Measurements from ENCODE around the gene XAGE2.
"Not testable (repeated sequence)": the region's sequence is repeated elsewhere in the genome, so short reads cannot be mapped to it uniquely, and the experiment has no call there.

The XAGE2 gene, protein sequence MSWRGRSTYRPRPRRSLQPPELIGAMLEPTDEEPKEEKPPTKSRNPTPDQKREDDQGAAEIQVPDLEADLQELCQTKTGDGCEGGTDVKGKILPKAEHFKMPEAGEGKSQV

DNA sequence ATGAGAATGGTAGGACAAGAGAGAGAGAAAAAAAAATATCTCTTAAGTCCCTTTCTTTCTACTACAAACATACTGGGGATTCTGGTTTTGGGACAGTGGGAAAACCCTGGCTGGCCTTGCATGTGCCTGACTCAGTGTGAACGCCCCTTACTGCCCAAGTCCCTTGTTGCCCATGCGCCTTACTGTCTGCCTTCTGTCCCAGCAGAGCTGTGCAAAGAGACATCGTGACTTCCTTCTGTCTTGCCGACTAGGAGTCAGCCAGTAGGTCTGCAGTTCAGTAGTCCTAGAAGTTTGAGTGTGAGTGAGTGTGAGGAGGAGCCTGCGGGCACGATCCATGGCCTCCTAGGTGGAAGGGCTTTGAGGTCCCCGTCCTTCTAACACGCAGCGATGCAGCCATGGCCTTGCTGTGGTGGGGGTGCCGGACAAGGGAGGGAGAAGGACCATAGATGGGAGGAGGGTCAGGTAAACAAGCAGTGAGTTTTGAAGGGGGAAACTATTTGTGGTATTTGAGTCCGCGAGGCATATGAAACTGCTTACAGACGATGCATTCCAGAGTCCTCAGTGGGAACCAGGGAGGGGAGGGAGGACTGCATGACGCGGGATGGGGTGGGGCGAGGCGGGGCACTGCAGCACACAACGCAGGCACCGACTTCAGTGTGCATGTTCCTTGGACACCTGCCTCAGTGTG is at the start of gene XAGE2:
Gene XAGE2, plus strand, starts transcription at position 654 of the 688 bp plus-strand sequence. CDS start 994 bp downstream, outside the sequence.
- no peak for DNase-seq

DNA sequence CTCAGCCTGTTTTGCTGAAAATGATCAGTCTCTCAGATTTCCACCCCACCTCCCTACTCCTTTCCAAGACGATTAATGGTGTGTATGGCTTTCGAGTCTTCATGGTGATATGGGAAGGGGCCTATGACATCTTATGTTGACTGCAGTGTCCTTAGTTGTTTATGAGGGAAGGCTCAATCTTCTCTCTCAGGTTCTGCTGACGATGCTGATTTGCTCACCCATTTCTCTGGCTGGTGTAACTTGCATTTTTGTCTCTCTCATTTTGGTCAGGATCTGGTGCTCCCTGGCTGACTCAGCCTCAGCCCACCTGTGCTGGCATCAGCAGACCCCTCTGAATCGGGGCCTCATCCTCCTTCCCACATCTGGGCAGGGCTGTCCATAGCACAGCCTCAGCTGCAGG is 31.4 kb upstream of the XAGE2 start:
- no peak for DNase-seq

DNA sequence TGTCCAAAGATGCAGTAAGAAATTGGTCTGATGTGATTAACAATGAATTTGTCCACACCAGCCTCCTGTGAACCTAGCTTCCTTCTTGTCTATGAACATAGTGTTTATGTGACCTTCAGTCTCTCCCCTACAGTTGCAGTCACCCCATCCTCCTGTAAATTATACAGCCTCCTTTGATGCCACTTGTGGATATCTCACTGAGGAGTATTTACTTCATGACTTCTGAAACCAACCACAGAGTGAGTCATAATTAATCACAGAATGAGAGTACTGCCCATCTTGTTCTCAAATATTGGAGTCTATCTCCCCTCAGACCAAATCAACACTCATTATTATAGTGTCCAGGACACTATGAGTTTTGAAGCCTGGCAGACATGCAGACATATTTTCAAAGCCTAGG is 27.3 kb upstream of the XAGE2 start:
- no peak for DNase-seq

DNA sequence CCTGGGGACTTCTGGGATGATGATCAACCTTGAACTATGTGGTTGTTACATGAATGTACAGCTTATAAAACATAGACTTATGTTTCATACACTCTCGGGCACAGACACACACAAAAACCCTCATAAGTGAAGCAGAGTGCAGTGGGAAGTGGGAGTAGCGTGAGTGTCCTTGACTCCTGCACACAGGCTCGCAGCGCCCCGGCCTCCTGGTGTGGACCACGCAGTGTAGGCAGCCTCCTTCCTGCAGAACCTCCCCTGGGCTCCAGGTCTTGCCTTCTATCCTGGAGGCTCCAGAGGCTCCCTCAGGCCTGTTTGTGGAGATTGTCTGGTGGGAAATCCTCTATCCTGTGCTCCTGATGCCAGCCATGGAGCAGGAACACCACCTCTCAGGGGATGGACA is 25.7 kb upstream of the XAGE2 start:
- DNase-seq, result not testable (repeated sequence)

DNA sequence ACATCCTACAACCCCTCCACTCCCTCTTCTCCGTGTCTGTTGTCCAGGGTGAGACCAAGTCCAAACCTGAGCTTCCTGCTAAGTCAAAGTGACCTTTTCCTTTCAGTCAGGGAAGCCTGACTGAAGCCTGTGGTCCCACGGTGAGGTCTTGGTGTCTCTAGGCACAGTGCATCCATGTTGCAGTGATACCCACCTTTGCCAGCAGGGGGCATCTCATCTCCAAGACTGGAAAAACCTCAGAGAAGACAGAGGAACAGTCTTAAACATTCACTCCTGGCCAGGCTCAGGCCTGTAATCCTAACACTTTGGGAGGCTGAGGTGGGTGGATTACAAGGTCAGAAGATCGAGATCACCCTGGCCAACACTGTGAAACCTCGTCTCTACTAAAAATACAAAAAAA is 23.4 kb upstream of the XAGE2 start:
- DNase-seq, result peak; percentile 76

DNA sequence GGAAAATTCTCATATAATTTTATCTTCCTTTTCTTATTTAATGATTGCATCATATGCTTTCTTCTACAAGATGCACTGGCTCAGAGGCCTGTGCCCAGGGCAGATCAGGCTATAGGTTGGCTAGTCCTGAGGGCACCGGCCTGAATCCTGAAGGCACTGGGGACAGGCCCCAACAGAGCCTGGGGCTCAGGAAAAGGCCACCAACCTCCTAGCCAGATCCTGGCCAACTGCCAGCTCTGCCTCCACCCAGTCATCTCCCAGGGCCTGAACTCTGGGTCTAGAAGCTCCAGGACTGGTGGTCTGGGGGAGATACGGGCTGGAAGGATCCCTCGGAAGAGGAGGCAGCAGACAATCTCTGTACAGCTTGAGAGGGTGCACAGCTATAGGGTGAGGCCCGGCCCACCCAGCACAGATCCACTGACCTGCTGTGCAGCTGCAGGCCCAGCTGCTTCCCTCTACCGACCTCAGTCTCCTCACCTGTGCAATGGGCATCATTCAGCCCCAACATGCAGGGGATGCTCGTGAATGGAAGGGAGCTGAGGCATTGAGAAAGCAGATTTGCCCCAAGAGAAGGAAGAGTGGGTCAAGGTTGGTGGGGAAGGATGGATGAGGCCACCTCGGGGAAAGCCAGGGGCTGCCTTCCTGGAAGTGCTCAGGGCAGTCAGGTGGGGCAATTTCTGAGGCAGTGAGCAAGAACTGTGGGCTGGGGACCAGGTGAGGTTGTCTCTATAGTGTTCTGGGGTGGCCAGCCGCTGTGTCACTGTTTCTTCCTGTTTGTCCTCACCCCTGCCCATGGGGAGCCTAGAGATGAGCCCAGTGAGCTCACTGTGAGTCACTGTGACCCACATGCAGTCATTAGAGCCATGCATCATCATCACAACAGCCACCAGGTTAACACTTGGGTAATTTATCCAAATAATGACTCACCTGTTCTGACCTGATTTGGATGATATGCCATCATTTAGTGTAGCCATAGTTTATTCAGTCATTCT is 22.4 kb upstream of the XAGE2 start:
- peak; percentile 52 for DNase-seq

DNA sequence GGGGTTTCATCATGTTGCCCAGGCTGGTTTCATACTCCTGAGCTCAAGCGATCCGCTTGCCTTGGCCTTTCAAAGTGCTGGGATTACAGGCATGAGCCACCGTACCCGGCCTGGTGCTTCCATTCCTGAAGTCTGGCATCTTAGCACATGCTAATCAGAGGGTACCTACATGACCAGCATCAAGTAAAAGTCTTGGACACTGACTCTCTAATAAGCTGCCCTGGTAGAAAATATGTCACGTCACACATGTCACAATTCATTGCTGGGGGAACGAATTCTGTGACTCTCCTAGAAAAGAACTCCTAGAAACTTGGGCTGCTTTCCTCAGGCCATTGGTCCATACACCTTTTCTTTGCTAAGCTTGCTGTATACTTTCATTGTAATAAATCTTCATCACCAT is 19.1 kb upstream of the XAGE2 start:
- DNase-seq, result no peak

DNA sequence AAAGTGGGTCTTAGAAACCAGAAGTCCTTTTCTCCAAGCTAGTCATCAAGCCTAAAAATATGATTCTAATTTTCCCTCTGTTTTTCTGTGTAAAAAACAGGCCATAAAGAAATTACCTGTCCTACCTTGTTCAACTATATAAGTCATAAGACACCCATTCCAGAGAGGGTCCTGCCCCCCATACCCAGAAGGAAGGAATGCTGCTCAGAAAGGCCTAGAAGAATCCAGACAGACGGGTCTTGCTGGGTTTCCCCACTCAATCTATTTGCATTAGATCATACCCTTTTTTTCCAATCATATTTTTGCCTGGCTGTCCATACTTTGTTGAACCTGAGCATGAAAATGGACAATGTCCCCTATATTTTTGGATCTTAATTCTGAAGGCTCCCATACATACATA is 16.3 kb upstream of the XAGE2 start:
- DNase-seq, result no peak

DNA sequence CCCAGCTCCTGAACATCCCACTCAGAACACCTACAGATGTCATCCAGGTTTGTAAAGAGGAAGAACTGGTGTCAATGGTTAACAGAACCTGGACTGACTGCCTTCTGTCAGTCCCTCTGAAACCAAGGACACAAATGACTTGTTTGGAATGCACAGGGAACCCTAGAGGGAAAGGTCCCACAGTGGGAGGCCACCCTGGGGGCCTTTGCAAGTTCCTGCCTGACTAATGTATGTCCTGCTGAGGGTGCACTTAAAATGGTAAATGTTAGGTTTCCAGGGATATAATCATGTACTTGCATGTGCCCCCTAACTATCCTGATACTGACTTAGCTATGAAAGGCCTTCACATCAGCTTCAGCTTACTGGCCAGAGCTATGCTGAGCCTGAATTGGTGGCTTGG is 15.0 kb upstream of the XAGE2 start:
- no peak for DNase-seq

DNA sequence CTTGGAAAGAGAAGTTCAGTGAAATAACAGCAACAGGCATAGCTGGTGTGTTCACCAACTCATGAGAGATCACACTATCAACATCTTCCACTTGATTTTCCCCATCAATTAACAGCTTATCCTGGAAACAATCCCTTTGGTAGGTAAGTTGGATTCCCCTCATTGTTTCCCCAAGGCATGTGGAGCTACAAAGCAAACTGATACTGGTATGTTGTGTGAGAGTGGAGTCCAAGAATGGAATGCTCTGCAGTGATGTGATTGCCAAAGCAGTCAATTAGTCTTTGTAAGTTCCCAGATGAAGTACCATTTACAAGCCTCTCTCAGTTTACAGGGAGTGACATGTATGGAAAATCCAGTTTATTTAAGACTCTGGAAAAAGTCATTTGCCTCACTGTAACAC is 13.7 kb upstream of the XAGE2 start:
- no peak for DNase-seq

DNA sequence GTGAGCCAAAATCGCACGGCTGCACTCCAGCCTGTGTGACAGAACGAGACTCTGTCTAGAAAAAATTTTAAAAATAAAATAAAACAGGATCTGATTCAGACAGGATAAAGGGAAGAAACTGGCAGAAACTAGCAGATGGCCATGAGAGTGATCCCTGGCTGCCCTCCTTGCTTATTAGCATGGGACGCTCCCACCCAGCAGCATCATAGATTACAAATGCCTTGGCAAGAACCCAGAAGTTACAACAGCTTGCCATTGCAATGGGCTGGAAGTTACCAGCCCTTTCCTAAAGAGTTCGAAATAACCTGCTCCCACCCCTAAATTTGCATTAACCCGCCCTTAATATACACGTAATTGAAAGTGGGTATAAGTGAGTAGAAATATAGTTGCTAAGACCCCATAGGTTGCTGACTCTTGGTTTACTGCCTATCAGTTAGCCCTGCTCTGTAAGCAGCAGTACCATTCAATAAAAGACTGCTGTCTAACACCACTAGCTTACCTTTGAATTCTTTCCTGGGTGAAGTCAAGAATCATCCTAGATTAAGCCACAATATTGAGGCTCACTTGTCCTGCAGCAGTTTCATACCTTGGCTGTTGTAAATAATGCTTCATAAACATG is 9.1 kb upstream of the XAGE2 start:
- DNase-seq, result no peak

DNA sequence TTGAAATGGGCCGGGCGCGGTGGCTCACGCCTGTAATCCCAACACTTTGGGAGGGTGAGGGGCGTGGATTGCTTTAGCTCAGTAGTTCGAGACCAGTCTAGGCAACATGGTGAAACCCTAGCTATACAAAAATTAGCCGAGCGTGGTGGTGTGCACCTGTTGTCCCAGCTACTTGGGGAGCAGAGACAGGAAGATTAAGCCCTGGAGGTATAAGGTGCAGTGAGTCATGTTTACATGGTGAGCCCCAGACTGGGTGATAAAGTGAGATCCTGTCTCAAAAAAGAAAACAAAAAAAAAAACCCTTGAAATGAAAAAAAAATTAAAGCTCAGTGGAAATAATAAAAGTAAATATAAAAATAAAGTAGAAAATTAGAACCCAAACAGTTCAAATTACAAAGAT is 6.9 kb upstream of the XAGE2 start:
- DNase-seq, result no peak

DNA sequence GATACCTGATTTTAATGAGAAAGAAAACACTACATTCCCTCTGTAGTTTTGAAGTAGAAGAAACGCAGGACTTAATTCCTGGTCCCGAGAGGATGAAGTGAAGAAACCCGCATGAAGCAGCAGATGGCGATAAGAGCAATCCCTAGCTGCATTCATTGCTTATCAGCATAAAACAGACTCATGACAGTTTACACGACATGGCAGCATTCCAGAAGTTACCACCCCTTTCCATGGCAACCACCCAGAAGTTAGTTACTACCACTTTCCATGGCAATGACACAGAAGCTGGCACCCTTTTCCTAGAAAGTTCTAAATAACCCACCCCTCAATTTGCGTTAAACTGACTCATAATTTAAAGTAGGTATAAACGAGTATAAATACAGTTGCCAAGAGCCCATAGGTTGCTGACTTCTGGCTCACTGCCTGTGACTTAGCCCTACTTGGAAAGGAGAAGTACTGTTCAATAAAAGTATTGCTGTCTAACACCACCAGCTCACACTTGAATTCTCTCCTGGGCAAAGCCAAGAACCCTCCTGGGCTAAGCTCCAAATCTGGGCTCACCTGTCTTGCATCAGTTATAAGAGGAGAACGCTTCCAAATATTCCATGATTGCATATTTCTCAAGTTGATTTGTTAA is 5.5 kb upstream of the XAGE2 start:
- no peak for DNase-seq

DNA sequence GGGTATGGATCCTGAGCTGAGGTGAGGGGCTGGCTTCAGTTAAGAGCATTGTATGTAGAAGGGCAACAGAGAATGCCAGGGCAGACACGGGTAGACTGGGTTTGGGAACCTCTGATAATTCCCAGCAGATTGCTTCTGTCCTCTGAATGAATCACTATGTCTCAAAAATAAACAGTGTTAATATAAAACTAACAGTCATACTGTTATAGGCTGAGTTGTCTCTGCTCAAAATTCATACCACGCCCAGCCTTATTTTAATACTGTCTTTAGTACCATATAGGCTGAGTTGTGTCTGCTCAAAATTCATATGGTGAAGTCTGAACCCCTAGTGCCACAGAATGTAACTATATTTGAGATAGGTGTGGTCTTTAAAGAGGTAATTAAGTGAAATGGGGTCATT is 10.0 kb downstream of the XAGE2 start:
- DNase-seq, result no peak

DNA sequence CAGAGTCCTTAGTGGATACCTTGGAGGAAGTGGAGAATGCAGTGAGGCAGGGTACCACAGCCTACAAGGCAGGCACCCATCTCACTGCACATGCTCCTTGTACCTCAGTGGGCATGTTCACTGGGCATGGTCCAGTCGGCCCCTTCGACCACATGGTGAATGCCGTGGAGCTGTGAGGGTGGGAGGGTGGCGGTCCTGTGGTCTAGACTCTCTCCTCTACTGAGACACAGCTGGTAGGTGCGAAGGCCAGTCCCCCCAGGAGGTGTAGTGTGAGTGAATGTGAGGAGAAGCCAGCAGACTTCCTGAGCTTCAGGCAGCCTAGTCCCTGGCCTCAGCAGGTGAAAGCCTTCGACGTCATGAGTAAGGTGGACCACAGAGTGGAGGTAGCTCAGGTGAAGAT is 12.2 kb downstream of the XAGE2 start:
- DNase-seq, result no peak

DNA sequence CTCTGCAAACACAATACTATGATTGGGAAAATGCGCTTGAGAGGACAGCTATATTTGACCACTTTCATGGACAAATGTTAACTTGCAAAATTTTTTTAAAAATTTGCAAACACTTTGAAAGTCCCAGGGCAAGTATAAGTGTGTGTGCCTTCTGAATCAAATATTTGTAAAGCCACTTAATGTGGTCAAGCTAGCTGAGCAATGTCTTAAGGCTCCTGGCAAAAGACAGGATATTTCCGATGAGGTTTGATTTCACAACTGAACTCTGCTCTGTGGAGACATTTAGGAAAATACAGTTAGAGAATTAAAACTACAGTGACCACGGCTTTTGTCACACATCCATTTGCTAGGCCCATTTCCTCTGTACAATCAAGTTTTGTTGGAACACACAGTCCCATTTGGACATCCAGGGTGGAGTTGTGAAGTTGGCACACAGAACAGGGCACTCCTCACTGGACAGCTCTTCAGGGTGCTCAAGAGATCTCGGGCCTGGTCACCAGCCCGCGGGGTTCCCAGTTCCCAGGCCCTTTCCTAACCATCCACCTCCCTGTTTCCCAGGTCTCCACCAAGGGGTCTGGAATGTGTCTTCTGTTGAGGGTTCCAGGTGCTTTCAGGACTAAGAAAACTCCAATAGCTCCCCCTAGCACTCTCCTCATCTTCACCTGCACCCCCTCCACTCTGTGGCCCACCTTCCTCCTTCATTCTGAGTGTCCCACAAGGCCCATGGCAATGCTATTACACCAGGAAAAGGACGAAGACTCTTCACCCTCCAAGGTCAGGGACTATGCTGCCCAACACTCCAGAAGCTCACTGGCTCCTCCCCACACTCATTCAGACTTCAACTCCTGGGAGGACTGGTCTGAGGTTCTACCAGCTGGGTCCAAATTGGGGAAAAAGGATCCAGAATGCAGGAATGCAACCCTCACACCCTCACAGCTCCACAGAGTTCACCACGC is 41.9 kb downstream of the XAGE2 start:
- DNase-seq, result no peak

DNA sequence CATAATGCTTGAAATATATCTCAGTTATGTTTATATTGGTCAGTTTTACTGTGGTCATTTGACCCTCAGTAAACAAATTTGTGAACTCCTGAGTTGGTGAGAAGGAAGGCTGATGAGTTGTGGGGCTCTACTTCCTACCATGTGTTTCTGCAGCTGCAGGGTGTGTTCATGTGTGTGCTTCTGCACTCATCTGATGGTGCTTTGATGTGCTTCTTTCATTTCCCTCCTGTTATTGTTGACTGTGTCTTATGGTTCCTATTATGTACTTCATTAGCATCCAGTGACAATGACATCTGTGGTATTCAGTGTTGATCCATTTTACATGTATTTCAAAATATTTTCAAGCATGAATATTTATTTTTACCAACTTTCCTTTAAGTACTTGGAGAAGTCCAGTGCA is 46.5 kb downstream of the XAGE2 start:
- no peak for DNase-seq

DNA sequence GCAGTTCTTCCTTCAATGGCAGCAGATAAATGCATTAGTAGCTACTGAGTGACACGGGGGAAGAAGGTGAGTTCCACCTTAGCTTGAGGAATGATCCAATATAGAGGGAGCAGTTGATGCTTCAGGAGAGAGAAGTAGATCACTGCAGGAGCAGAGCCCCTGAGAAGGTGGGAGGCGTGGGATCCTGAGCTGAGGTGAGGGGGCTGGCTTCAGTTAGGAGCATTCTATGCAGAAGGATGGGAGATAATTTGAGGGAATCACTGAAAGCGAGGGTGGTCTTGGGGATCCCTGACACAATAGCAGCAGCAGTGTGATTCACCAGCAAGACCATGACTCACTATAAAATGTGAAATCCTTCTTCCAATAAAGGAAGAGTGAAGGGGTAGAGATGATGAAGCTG is 48.0 kb downstream of the XAGE2 start:
- DNase-seq, result no peak

DNA sequence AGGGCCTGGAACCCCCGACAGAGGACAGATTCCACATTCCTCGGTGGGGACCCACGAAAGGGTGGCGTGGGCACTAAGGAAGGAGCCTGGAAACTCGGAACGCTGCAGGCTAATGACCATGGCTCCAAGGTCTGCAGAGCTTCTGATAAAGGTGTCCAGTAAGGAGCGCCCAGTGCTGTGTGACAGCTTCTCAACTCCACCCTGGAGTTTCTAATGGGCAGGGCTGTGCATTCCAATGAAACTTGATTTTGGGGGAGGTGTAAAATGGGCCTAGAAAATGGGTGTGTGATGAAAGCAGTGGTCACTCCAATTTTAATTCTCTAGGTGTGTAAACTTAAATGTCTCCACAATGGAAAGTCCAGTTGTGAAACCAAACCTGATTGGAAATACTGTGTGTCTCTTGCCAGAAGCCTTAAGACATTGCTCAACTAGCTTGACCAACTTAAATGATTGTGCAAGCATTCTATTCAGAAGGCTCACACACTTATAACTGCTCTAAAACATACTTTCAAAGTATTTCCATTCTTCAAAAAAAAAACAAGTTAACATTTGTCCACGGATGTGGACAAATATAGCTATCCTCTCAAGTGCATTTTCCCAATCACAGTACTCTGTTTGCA is 52.1 kb downstream of the XAGE2 start:
- no peak for DNase-seq

DNA sequence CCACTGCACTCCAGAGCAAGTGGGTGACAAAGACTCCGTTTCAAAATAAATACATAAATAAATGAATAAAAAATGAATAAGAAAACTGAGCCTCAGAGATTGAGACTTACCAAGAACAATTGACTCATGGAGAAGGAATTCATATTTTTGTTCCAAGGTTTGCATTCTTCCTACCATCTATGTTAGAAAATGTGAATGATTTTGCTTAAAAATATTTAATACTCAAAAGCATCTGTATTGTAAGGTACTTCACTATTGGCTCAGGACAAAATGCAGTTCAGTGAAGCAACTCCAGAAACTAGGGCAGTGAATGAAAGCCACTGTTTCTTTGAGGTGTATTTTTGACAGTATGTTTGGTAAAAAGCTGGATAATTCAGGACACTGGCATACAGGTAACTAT is 54.1 kb downstream of the XAGE2 start:
- DNase-seq, result no peak

DNA sequence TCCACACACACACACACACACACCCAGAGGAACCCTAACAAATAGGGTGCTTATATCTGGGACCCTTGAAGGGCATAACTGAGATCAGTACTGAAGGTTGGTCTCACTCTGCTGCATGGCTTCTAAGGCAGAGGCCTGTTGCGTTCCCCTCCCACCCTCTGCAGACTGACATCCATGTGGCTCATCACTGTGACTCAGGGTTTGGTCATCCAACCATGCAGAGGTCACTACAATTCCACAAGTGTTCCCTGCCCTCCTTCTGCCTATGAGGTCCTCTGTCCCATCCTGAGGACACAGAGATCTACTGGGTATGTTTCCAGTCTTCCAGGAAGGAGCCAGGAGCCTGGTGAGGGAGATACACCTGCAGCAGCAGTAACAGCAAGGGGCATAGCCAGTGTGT is 55.8 kb downstream of the XAGE2 start:
- DNase-seq, result no peak

All from activated CD8-positive, alpha-beta memory T cell treated with anti-CD3 and anti-CD28 coated beads, Interleukin-2, amount 50 U/mL, for 48 hours (primary cell).